Neuron (in vitro differentiated cells): ENCODE data around the gene SYNJ2.

Source experiments
- H2AFZ ChIP-seq: one replicate; pipeline ENCODE4 v1.6.1; 2013; ENCODE audit warnings: low read depth, mild to moderate bottlenecking, inconsistent platforms, low read length, moderate library complexity
- H3K27me3 ChIP-seq: one replicate; pipeline ENCODE4 v1.6.1; 2013; ENCODE audit warnings: low read length; ENCODE audit not compliant: insufficient read depth
- H3K36me3 ChIP-seq: one replicate; pipeline ENCODE4 v1.6.1; 2013; ENCODE audit warnings: low read length; ENCODE audit not compliant: insufficient read depth
- H3K4me1 ChIP-seq: one replicate; pipeline ENCODE4 v1.6.1; 2013; ENCODE audit warnings: low read length; ENCODE audit not compliant: insufficient read depth
- H3K4me3 ChIP-seq: 2 replicates; pipeline ENCODE4 v1.5.1; 2013; ENCODE audit warnings: mild to moderate bottlenecking, low read length, moderate library complexity
- H3K9me3 ChIP-seq: one replicate; pipeline ENCODE4 v1.6.1; 2013; ENCODE audit warnings: low read length

Gene SYNJ2

DNA sequence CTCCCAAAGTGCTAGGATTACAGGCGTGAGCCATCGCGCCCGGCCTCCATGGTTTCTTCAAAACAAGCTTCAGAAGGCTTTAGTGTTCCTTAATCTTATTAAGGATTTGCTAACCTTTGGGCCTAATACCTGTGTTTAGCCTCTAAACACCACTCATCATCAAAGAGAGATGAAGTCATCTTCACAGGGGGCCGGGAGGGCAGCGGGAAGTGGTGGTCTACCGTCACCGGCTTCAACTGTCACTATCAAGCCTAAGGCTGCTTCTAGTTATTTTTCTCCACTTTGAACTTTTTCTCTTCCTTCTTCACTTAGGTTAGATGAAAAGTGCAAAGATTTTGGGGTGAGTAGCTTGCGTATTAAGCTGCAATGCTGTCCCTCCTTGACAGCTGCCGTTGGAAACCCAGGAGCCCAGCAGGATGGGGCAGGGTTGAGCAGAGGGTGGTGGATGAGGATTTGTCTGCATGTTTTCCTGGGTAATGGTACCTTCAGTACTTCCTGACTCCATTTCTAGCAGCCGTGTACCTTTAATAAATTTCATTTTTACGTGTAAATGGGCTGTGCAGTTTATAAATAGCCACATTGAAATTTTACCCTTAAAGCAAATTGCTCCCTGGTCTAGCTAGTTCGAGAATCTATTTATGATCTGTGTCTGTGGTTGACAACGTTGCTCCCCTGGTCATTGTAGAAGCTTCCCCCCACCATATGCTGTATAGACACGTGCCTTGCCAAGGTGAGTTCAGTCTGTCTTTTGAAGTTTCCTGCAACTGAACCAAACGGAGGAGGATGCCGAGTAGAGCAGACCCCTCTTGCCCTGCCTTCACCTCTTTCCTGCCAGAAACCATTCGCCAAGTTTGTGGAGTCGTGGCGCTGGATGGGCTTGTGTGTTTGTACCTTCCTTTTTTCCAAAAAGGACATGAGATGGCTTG, 64.8 kb downstream of the SYNJ2 start:
- Histone ChIP-seq H3K4me3 (no peak overlapping the region), H3K4me1 (peaks cover 3% of the 10 kb centered on the region), H3K9me3 (no peaks in the 10 kb centered on the region), H2AFZ (no peak overlapping the region), H3K36me3 (no peaks in the 10 kb centered on the region), H3K27me3 (no peaks in the 10 kb centered on the region)

DNA sequence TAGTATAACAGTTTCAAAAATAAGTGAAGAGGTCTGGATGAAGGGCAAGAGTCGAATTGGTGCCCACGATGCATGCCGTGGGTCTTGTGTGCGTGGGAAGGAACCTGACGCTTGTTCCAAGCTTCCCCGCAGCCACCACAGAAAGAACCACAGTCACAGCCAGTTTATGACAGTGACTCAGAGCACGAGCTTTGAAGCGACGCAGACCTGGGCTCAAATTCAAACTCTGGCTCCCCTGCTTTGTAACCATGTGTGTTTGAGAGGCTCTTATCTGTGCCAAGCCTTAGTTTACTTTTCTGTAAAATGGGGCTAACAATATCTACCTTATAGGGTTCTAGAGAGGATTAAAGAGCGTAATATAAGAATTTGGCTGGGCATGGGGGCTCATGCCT, 65.5 kb downstream of the SYNJ2 start:
- Histone ChIP-seq H2AFZ (no peak overlapping the region), H3K4me1 (peaks cover 3% of the 10 kb centered on the region), H3K4me3 (no peak overlapping the region), H3K36me3 (no peaks in the 10 kb centered on the region), H3K9me3 (no peaks in the 10 kb centered on the region), H3K27me3 (no peaks in the 10 kb centered on the region)

DNA sequence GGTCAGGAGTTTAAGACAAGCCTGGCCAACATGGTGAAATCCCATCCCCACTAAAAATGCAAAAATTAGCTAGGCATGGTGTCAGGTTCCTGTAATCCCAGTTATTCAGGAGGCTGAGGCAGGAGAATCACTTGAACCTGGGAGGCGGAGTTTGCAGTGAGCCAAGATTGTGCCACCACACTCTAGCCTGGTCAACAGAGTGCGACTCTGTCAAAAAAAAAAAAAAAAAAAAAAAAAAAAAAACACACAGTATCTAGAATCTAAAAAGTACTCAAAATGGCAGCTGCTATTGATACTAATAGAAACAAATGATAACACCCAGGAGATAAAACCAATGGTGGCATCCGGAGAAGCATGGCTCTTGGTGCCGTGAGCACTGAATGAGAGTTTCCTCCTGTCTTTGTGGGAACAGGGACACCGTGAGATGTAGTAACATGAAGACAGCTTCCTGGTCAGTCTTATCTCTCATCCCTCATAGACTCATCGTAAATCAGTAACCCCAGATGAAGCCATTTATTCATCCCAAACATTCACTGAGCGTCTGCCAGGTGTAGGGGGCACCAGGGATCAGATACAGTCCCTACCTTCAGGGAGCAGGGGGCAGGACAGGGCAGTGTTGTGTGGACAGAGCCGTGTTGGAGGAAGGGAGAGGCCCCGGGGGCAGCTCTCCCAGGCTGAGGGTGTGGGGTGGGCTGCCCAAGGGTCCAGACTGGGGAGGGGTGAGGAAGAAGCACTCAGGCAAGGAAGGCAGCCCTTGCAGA, 66.1 kb downstream of the SYNJ2 start:
- Histone ChIP-seq H3K4me1 (no peaks in the 10 kb centered on the region), H3K9me3 (no peaks in the 10 kb centered on the region), H2AFZ (no peak overlapping the region), H3K36me3 (no peaks in the 10 kb centered on the region), H3K4me3 (no peak overlapping the region), H3K27me3 (no peaks in the 10 kb centered on the region)

DNA sequence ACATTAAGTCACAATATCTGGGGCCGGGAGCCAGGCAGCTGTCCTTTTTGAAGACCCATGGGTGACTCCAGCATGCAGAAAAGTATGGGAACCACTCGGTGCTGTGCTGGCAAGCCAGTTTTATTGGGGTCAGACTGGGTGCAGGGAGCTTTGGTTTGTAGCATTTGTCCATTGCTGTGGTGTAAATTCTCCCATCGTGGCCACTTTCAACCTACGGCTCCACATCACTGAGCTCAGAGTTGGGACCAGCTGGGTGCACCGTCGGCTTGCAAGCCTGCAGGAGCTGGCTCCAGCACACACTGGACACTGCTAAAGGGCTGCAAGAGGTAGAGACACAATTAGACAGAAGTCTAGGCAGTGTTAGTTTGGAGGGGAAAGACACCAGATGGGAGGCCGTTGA, 66.9 kb downstream of the SYNJ2 start:
- Histone ChIP-seq H3K9me3 (no peaks in the 10 kb centered on the region), H3K4me1 (no peaks in the 10 kb centered on the region), H2AFZ (no peak overlapping the region), H3K27me3 (no peaks in the 10 kb centered on the region), H3K36me3 (no peaks in the 10 kb centered on the region), H3K4me3 (no peak overlapping the region)

DNA sequence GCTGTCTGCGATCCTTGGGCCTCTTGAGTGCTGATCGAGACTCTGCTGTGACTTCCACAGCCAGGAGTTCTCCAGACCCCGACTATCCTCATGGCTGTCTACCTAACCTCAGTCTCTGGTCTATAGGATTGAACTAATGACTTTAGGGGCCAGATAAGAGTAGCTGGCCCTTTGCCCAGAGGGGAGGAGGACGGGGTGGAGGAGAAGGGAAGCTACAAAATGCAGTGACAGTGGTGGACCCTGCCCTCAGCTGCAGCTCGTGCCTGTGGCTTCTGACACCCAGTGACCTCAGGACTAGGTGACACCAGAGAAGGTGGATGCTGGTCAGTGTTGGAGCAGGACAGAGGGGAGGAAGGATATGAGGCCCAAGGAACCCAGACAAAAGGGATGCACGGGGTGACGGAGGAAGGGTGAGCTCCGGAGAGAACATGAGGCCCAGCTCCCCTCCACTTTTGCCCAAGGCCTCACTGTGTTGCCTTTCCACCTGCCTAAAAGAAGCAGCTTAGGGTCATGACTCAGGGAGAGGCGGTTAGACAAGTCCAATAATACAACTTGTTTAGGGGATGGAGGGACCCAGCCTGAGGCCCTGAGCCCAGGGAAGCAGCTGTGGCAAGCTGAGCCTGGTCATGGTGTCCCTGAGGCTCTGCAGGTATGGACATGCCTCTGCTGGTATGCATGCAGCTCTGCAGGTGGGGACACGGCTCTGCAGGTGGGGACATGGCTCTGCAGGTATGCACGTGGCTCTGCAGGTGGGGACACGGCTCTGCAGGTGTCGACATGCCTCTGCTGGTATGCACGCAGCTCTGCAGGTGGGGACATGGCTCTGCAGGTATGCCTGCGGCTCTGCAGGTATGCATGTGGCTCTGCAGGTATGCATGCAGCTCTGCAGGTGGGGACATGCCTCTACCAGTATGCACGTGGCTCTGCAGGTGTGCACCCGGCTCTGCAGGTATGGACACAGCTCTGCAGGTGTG, 67.7 kb downstream of the SYNJ2 start:
- H3K9me3 ChIP-seq = no peaks in the 10 kb centered on the region
- H3K27me3 ChIP-seq = no peaks in the 10 kb centered on the region
- H3K4me3 ChIP-seq = no peak overlapping the region
- no peak overlapping the region for H2AFZ ChIP-seq
- no peaks in the 10 kb centered on the region for H3K4me1 ChIP-seq
- no peaks in the 10 kb centered on the region for H3K36me3 ChIP-seq

DNA sequence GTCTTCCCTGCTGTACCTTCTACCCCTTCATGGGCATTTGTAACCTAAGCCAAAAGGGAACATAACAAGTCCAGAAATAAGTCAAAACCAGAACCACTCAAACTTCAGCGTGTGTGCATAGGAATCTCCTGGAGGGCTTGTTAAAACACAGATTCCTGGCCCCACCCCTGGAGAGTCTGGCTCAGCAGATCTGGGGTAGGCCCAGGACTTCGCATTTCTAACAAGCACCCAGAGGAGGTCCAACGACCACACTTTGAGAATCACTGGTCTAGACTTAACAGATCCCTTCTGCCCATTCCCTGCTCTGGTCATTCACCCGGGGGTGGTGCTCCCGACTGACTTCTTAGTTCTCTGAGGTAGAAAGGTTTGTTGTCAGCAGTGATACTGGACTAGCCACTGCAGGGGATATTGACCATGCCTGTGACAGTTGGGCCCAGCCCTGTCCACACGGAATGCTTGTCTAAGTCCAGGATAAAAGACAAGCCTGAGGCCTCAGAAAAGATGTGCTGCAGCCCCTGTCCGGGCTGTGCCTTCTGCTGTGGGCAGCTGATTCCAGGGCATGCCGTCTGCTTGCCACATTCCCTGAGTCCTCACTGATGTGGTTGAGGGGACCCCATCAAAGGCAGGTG, 68.6 kb downstream of the SYNJ2 start:
- Histone ChIP-seq H3K4me3 (no peak overlapping the region), H3K4me1 (no peaks in the 10 kb centered on the region), H3K36me3 (no peaks in the 10 kb centered on the region), H3K27me3 (no peaks in the 10 kb centered on the region), H3K9me3 (no peaks in the 10 kb centered on the region), H2AFZ (no peak overlapping the region)

DNA sequence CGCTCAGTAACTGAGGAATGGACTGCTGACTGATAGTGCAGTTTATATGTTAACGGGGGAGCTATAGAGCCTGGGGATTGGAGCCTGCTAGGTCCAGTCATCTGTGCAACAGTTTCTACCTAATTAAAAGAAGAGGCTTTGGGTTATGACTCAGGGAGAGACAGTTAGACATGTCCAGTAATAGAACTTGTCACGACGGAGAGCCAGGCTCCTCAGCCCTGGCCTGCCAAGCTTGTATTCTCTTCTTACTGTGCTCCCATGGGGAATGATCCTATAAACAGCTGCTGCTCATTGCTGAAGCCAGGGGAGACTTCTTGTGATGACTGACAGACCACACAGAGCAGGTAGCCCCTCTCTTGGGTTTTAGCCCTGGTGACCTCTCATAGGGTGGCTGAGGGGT, 69.3 kb downstream of the SYNJ2 start:
- H2AFZ ChIP-seq = no peak overlapping the region
- H3K27me3 ChIP-seq = no peaks in the 10 kb centered on the region
- H3K4me3 ChIP-seq = no peak overlapping the region
- H3K4me1 ChIP-seq = no peaks in the 10 kb centered on the region
- H3K9me3 ChIP-seq = no peaks in the 10 kb centered on the region
- H3K36me3 ChIP-seq = no peaks in the 10 kb centered on the region

DNA sequence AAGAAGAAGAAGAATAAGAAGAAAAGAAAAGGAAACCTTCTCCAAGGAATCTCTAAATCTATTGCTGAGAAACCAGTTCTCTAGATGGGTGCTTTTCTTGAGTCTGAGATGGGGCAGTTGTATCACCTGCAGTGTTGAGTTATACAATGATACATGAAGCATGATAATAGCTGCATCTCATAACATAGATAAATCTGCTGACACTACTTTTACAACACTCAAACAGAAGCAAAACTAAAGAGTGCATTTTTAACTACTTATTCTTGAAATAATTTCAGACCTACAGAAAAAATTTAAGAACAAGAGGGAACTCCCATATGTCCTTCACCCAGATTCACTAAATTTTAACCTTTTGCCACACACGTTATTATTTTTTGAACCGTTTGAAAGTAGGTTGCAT, 70.3 kb downstream of the SYNJ2 start:
- Histone ChIP-seq H3K27me3 (no peaks in the 10 kb centered on the region), H3K9me3 (no peaks in the 10 kb centered on the region), H3K4me3 (no peak overlapping the region), H3K4me1 (no peaks in the 10 kb centered on the region), H2AFZ (no peak overlapping the region), H3K36me3 (no peaks in the 10 kb centered on the region)

DNA sequence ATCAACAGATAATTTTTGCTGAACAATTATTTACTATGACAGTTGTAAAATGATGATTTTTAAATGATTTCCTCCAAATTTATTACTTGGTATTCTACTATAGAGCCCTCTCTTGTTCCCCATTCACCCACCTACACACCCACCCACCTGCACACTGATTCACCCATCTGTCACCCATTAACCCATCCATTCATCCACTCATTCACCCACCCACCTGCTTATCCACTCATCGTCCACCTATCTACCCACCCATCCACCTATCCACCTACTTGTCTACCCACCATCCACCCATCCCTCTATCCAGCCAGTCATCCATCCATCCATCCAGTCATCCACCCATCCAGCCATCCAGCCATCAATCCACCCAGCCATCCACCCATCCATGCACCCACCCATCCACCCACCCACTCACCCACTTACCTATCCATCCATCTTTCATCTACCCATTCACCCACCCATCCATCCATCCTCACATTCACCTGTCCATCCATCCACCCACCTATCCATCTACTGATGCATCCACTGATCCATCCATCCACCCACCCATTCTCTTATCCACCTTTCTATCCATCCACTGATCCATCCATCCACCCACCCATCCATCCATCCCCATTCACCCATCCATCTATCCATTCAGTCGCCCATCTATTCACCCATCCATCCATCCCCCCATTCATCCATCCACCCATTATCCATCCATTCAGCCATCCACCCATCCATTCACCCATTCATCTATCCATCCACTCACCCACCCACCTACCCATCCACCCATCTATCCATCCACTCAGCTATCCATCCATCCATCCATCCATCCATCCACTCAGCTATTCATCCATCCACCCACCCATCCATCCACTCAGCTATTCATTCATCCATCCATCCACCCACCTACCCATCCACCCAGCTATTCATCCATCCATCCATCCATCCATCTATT, 72.0 kb downstream of the SYNJ2 start:
- H3K27me3 ChIP-seq = no peaks in the 10 kb centered on the region
- no peak overlapping the region for H3K4me3 ChIP-seq
- no peak overlapping the region for H2AFZ ChIP-seq
- H3K36me3 ChIP-seq = no peaks in the 10 kb centered on the region
- no peaks in the 10 kb centered on the region for H3K4me1 ChIP-seq
- H3K9me3 ChIP-seq = no peaks in the 10 kb centered on the region

DNA sequence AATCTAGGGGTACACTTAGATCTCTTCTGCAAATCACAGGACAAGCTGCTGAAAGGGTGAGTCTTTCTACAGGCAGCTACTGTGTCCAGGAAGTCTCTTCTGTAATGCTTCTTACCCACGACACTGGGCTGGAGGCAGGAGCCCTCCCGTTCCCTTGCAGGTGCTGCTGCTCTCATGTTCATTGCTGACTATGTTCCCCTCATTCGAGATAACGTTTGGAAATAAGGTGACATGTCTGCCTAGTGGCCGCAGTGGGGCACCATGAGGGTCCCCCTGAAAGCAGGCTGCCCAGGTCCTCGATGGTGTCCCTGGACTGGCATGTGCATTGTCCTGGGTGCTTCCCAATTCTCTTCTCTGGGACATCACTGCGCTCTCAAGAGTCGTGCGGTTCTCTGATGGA, 74.7 kb downstream of the SYNJ2 start:
- Histone ChIP-seq H2AFZ (no peak overlapping the region), H3K4me1 (no peaks in the 10 kb centered on the region), H3K27me3 (no peaks in the 10 kb centered on the region), H3K4me3 (no peak overlapping the region), H3K9me3 (peaks cover 2% of the 10 kb centered on the region), H3K36me3 (no peaks in the 10 kb centered on the region)

DNA sequence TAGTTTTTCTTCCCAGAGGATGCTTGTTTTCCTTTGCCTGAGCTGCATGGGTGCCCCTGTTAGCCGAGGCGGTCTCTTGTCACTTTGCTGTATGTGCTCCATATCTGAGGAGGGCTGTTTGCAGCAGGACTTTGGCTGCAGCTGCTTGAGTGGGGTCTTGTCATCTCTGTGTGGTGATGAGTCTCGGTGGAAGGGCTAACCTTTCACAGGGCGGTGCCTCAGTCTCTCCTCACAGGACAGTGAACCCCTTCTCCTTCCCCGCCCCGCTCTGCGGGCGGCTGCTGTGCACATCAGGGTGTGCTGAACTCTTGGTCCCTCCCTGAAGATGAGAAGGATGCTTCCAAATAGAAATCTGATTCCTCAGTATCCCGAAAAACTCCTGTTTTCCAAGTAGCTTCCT, 75.1 kb downstream of the SYNJ2 start:
- no peak overlapping the region for H2AFZ ChIP-seq
- peaks cover 3% of the 10 kb centered on the region for H3K9me3 ChIP-seq
- H3K27me3 ChIP-seq = no peaks in the 10 kb centered on the region
- H3K36me3 ChIP-seq = no peaks in the 10 kb centered on the region
- H3K4me1 ChIP-seq = no peaks in the 10 kb centered on the region
- H3K4me3 ChIP-seq = no peak overlapping the region
